ENCODE measurements around the gene DCANP1.
A peak's percentile ranks its signal among the peaks of the same experiment; 100 is the strongest.

Gene DCANP1

GRCh38 chr5:135440916-135441315 is 6.2 kb downstream of the DCANP1 start:
- Mint-ChIP-seq H3K4me1 (no peaks in the 10 kb centered on the region), H3K27me3 (peaks cover 24% of the 10 kb centered on the region), H3K27ac (ENCODE audit: low read depth) (no peak overlapping the region), H3K36me3 (ENCODE audit: insufficient read depth) (peaks cover 2% of the 10 kb centered on the region), H3K9me3 (no peaks in the 10 kb centered on the region), H3K4me3 (no peak overlapping the region)
- no peak for DNase-seq (ENCODE audit: low spot score in 2 of 2)
- ATAC-seq (replicated peaks; ENCODE audit: extremely low read depth, poor library complexity, severe bottlenecking) = no peak

GRCh38 chr5:135439231-135440205 is 7.6 kb downstream of the DCANP1 start:
- no peaks in the 10 kb centered on the region for H3K9me3 Mint-ChIP-seq
- peak in 1 of 2 donors; percentile 2 for DNase-seq (ENCODE audit: low spot score in 2 of 2)
- H3K4me3 Mint-ChIP-seq = no peak overlapping the region
- no peak overlapping the region for H3K27ac Mint-ChIP-seq (ENCODE audit: low read depth)
- ATAC-seq (replicated peaks; ENCODE audit: extremely low read depth, poor library complexity, severe bottlenecking) = no peak
- no peaks in the 10 kb centered on the region for H3K4me1 Mint-ChIP-seq
- H3K27me3 Mint-ChIP-seq = peaks cover 38% of the 10 kb centered on the region
- H3K36me3 Mint-ChIP-seq (ENCODE audit: insufficient read depth) = peaks cover 2% of the 10 kb centered on the region

- Mint-ChIP-seq H3K4me1 (no peaks in the 10 kb centered on the region), H3K27ac (ENCODE audit: low read depth) (no peak overlapping the region), H3K27me3 (peaks cover 41% of the 10 kb centered on the region), H3K9me3 (no peaks in the 10 kb centered on the region), H3K4me3 (no peak overlapping the region), H3K36me3 (ENCODE audit: insufficient read depth) (peaks cover 2% of the 10 kb centered on the region)
- no peak for ATAC-seq (replicated peaks; ENCODE audit: extremely low read depth, poor library complexity, severe bottlenecking)
- peak; percentile 4 to 7 for DNase-seq (ENCODE audit: low spot score in 2 of 2)
Observed at GRCh38 chr5:135438636-135439221, 8.4 kb downstream of the DCANP1 start.

GRCh38 chr5:135437796-135438560 is 9.2 kb downstream of the DCANP1 start:
- ATAC-seq (replicated peaks; ENCODE audit: extremely low read depth, poor library complexity, severe bottlenecking) = no peak
- Mint-ChIP-seq H3K4me1 (no peaks in the 10 kb centered on the region), H3K9me3 (no peaks in the 10 kb centered on the region), H3K27me3 (peaks cover 37% of the 10 kb centered on the region), H3K36me3 (ENCODE audit: insufficient read depth) (peaks cover 2% of the 10 kb centered on the region), H3K4me3 (no peak overlapping the region), H3K27ac (ENCODE audit: low read depth) (no peak overlapping the region)
- DNase-seq (ENCODE audit: low spot score in 2 of 2) = no peak

- Mint-ChIP-seq H3K27ac (ENCODE audit: low read depth) (no peak overlapping the region), H3K27me3 (peaks cover 34% of the 10 kb centered on the region), H3K4me1 (no peaks in the 10 kb centered on the region), H3K9me3 (no peaks in the 10 kb centered on the region), H3K4me3 (no peak overlapping the region), H3K36me3 (ENCODE audit: insufficient read depth) (peaks cover 3% of the 10 kb centered on the region)
- ATAC-seq (replicated peaks; ENCODE audit: extremely low read depth, poor library complexity, severe bottlenecking) (no peak), DNase-seq (ENCODE audit: low spot score in 2 of 2) (no peak)
Observed at GRCh38 chr5:135437422-135437795, 9.7 kb downstream of the DCANP1 start.

GRCh38 chr5:135436951-135437418 is 10.2 kb downstream of the DCANP1 start:
- Mint-ChIP-seq H3K4me3 (no peak overlapping the region), H3K27me3 (peaks cover 34% of the 10 kb centered on the region), H3K9me3 (no peaks in the 10 kb centered on the region), H3K27ac (ENCODE audit: low read depth) (no peak overlapping the region), H3K4me1 (no peaks in the 10 kb centered on the region), H3K36me3 (ENCODE audit: insufficient read depth) (peaks cover 3% of the 10 kb centered on the region)
- DNase-seq (ENCODE audit: low spot score in 2 of 2) (peak in 1 of 2 donors; percentile 10), ATAC-seq (replicated peaks; ENCODE audit: extremely low read depth, poor library complexity, severe bottlenecking) (no peak)

- H3K36me3 Mint-ChIP-seq (ENCODE audit: insufficient read depth) = peaks cover 3% of the 10 kb centered on the region
- ATAC-seq (replicated peaks; ENCODE audit: extremely low read depth, poor library complexity, severe bottlenecking) (no peak), DNase-seq (ENCODE audit: low spot score in 2 of 2) (peak in 1 of 2 donors; percentile 8)
- H3K4me1 Mint-ChIP-seq = no peaks in the 10 kb centered on the region
- no peaks in the 10 kb centered on the region for H3K9me3 Mint-ChIP-seq
- no peak overlapping the region for H3K27ac Mint-ChIP-seq (ENCODE audit: low read depth)
- peaks cover 42% of the 10 kb centered on the region for H3K27me3 Mint-ChIP-seq
- H3K4me3 Mint-ChIP-seq = no peak overlapping the region
Observed at GRCh38 chr5:135435467-135436330, 11.4 kb downstream of the DCANP1 start.

- ATAC-seq (replicated peaks; ENCODE audit: extremely low read depth, poor library complexity, severe bottlenecking) (no peak), DNase-seq (ENCODE audit: low spot score in 2 of 2) (no peak)
- no peak overlapping the region for H3K27ac Mint-ChIP-seq (ENCODE audit: low read depth)
- H3K4me1 Mint-ChIP-seq = no peaks in the 10 kb centered on the region
- no peak overlapping the region for H3K4me3 Mint-ChIP-seq
- peaks cover 50% of the 10 kb centered on the region for H3K27me3 Mint-ChIP-seq
- peaks cover 3% of the 10 kb centered on the region for H3K36me3 Mint-ChIP-seq (ENCODE audit: insufficient read depth)
- no peaks in the 10 kb centered on the region for H3K9me3 Mint-ChIP-seq
Observed at GRCh38 chr5:135434591-135435466, 12.3 kb downstream of the DCANP1 start.

GRCh38 chr5:135433681-135434426 is 13.3 kb downstream of the DCANP1 start:
- H3K4me3 Mint-ChIP-seq = no peak overlapping the region
- H3K36me3 Mint-ChIP-seq (ENCODE audit: insufficient read depth) = peaks cover 3% of the 10 kb centered on the region
- DNase-seq (ENCODE audit: low spot score in 2 of 2) (no peak), ATAC-seq (replicated peaks; ENCODE audit: extremely low read depth, poor library complexity, severe bottlenecking) (no peak)
- peaks cover 55% of the 10 kb centered on the region for H3K27me3 Mint-ChIP-seq
- peaks cover 3% of the 10 kb centered on the region for H3K9me3 Mint-ChIP-seq
- no peaks in the 10 kb centered on the region for H3K4me1 Mint-ChIP-seq
- H3K27ac Mint-ChIP-seq (ENCODE audit: low read depth) = no peak overlapping the region

- peaks cover 53% of the 10 kb centered on the region for H3K27me3 Mint-ChIP-seq
Observed at GRCh38 chr5:135432113-135432512, 15.0 kb downstream of the DCANP1 start.

GRCh38 chr5:135430135-135430437 is 17.1 kb downstream of the DCANP1 start:
- H3K9me3 Mint-ChIP-seq = peaks cover 10% of the 10 kb centered on the region
- H3K4me1 Mint-ChIP-seq = no peaks in the 10 kb centered on the region
- peaks cover 1% of the 10 kb centered on the region for H3K36me3 Mint-ChIP-seq (ENCODE audit: insufficient read depth)
- DNase-seq (ENCODE audit: low spot score in 2 of 2) = no peak
- no peak overlapping the region for H3K4me3 Mint-ChIP-seq
- no peak overlapping the region for H3K27ac Mint-ChIP-seq (ENCODE audit: low read depth)
- peaks cover 62% of the 10 kb centered on the region for H3K27me3 Mint-ChIP-seq
- no peak for ATAC-seq (replicated peaks; ENCODE audit: extremely low read depth, poor library complexity, severe bottlenecking)

More at GRCh38 chr5:135432113-135432512, 15.0 kb downstream of the DCANP1 start:
- Mint-ChIP-seq H3K4me1 (no peaks in the 10 kb centered on the region), H3K27ac (ENCODE audit: low read depth) (no peak overlapping the region), H3K9me3 (peaks cover 10% of the 10 kb centered on the region), H3K4me3 (no peak overlapping the region), H3K36me3 (ENCODE audit: insufficient read depth) (peaks cover 1% of the 10 kb centered on the region)
- no peak for ATAC-seq (replicated peaks; ENCODE audit: extremely low read depth, poor library complexity, severe bottlenecking)
- DNase-seq (ENCODE audit: low spot score in 2 of 2) = no peak
